ENCODE data around the gene PXMP2.

DNA sequence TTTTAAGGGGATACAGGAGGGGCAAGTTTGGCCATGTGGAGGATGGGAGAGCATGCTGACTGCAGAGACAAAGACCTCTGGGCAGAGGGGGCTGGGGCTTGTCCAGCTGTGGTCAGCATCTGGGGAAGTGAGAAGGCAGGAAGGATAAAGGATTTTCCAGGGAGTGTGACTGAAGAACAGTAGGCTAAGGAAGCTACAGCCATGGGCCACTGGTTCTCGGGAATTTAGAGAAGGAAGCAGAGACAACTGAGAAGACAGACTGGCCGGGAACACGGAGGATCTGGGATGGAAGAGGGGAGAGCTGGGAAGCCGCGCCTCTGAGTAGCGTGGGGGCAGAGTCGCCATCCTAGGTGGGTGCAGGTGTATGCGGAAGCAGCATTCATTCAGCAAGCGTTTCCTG, 16.3 kb downstream of the PXMP2 start:
- TF ChIP-seq CTCF (IDR thresholded peaks at IDR 0.05): no peak
- no peak for TF ChIP-seq POLR2A (IDR thresholded peaks at IDR 0.05)

Data from right lobe of liver (tissue), 4 donors.